ENCODE measurements around the gene RASL11A. TPM values are rescaled to one million over a fixed set of nuclear protein-coding genes. Genes with fewer than 3 reads are reported as not detected.
"Not testable (repeated sequence)": the region's sequence is repeated elsewhere in the genome, so short reads cannot be mapped to it uniquely, and the experiment has no call there.

The RASL11A gene
- total RNA-seq, 1 experiment from 2014 or later, result 36.5 TPM

- DNase-seq (ENCODE audit: low spot score), result no peak
Observed at GRCh38 chr13:27267596-27267995, 3.0 kb upstream of the RASL11A start.

- DNase-seq (ENCODE audit: low spot score), result no peak
Observed at GRCh38 chr13:27269114-27269665, 1.4 kb upstream of the RASL11A start.

DNA sequence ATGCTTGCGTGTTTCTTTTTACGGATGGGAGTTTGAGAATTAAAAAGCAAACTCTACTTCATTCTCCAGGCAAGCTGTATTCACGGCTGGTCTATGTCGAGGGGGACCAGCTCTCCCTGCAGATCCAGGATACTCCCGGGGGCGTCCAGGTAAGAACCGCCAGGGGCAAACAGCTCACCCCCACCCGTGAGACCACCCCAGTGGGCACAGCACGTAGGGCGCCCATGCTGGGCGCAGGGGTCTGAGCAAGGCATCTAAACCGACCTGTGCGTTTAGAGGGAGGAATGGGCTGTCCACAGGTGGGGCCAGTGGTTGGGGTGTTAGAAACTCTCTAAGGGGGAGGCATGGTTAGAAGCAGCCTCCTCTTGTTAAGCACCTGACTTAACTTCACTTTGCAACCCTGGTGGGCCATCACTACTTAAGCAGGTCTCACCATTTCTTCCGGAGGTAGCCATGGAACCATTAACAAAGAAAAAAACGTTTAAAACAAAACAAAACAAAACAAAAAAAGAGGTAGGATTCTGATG lies 1.0 kb downstream of the RASL11A start:
- DNase-seq (ENCODE audit: low spot score), result no peak

DNA sequence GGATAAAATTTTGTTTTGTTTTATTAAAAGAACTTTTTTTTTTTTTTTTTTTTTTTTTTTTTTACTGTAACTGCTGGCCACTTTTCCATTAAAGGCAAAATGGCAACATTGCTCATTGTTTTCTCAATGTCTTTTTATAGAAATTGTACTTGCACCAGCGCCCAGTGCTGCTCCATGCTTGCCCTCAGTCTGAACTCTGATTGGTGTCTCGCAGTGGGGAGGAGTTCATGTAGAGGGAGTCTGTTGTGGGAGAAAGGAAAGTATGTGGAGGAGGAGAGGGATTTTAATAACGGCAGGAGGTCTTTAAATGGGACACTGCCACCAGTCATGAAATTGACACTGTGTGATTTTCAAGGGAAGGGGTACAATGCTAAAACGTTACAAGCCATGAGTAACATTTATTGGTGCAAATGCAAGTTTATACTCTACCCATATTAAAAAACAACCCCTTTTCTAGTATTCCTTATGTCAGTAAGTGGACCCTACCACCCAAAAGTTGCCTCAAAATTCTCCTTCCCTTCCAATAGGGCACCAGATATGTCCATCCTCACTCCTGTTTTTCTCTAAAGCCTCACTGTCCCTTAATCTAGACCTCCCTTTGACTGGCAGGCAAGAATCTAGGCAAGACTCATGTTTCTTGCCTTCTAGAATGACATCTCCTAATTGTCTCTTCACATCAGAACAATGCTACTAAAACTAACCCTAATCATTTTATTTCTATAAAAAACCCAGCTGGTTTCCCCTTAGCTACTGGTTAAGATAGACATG lies 3.2 kb downstream of the RASL11A start:
- no peak for DNase-seq (ENCODE audit: low spot score)

DNA sequence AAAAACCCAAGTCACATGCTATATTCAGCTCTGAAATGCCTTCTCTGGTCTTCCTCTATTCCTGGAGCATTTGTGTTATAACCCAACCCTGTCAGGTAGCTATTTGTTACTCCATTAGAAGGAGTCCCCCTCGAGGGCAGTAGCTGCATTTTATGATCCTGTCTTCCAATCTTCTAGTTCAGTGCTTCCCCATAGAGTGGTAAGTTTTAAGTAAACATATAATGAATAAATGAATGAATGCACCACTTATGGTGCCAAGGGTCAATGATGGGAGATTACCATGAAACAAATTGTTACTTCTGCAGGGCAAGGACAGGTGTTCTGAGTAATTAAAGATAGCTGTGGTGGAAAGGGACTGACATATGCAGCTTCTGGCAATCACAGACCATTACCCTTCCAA lies 4.0 kb downstream of the RASL11A start:
- DNase-seq (ENCODE audit: low spot score), result no peak

- no peak for DNase-seq (ENCODE audit: low spot score)
Observed at GRCh38 chr13:27276188-27276587, 5.6 kb downstream of the RASL11A start.

DNA sequence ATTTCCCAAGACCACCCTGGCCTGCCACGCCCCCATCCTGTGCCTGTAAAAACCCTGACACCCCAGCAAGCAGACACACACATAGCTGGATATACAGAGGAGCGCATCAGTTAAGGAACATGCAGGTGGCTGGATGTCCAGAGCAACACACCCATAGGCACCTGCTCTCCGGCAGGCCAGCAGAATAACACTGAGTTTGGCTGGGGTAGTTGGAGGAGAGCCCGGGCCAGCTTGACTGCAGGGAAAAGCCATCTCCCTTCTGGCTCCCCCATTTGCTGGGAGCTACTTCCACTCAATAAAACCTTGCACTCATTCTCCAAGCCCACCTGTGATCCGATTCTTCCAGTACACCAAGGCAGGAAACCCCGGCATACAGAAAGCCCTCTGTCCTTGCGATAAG lies 8.9 kb downstream of the RASL11A start:
- DNase-seq (ENCODE audit: low spot score), result no peak

GRCh38 chr13:27280009-27280656 lies 9.5 kb downstream of the RASL11A start:
- DNase-seq (ENCODE audit: low spot score), result no peak

DNA sequence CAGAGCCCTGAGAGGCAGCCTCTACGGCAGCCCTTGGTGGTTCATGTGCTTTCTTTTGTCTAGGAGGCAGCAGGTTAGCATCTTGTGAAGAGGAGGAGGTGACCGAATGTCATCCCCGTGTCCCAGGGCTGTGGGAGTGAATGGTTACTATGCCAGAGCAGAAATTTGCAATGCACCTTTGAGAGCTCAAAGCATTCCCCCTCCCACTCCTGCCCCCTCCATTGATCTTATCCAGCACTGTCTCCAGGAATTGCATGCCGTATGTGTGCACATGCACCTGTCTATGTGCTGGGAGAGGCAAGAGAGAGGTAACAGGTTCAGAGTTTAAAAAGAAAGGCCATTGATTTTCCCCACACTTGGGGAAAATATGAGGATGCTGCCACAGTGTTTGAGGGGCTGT lies 10.2 kb downstream of the RASL11A start:
- no peak for DNase-seq (ENCODE audit: low spot score)

GRCh38 chr13:27281420-27281819 lies 10.8 kb downstream of the RASL11A start:
- no peak for DNase-seq (ENCODE audit: low spot score)

GRCh38 chr13:27283906-27284493 lies 13.4 kb downstream of the RASL11A start:
- DNase-seq (ENCODE audit: low spot score), result peak; percentile 19

DNA sequence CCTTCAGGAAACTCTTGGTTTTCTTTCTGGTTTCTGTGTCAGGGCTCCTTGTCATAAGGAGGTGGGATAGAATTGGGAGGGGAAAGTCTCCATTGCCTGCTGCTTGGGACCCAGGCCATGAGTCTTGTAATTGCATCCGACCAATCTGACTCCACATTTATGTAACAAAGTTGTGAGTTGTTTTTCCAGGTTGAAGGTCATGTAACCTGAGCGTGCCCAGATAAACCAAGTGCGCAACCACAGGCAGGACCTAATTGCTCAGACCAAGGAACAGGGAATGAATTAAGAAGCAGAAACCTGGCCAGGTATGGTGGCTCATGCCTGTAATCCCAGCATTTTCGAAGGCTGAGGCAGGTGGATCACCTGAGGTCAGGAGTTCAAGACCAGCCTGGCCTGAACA lies 17.8 kb downstream of the RASL11A start:
- no peak for DNase-seq (ENCODE audit: low spot score)

- DNase-seq (ENCODE audit: low spot score), result no peak
Observed at GRCh38 chr13:27289011-27289665, 18.5 kb downstream of the RASL11A start.

DNA sequence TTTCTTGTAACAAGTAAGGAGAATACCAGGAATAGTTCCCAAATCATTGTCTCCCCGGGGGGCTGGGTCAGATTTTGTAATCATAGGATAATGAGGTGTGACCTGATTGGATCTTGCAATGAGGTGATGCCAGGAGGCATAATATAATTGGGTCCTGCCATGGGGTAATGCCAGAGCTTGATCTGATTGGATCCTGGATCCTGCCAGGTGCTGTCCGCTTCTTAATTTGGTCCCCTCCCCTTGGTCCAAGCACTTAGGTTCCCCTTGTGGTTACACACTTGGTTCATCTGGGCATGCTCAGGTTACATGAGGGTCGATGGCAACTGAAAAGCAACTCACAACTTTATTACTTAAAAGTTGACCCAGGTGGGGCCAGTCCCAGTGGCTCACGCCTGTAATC lies 20.1 kb downstream of the RASL11A start:
- DNase-seq (ENCODE audit: low spot score), result no peak

- not testable (repeated sequence) for DNase-seq (ENCODE audit: low spot score)
Observed at GRCh38 chr13:27291967-27292366, 21.3 kb downstream of the RASL11A start.

DNA sequence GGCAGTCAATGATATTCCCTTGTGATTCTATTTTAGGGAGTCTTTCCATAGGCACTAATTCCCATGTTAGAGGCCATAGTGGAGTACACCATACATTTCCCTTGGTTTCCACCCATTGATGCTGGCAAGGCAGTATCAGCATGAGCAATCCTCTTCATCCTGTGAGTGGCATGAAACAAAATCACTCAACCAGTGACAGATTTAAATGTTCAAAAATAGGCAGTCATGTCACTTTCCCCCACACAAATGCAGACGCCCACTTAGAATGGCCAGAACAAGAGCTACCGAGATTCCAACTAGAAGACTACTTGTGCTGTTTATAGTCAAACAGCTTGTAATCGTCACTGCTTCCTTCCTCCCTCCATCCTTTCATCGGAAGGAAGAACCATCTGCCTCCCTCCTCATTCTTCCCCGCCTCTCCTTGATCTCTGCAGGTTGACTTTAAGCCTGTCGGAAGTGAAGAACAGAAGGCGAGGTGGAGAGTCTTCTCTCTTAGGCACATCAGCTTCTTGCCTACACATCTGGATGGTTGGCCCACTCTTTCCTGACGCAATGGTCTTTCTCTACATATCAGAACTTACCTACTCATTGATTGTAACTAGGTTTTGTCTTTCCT lies 22.6 kb downstream of the RASL11A start:
- no peak for DNase-seq (ENCODE audit: low spot score)

DNA sequence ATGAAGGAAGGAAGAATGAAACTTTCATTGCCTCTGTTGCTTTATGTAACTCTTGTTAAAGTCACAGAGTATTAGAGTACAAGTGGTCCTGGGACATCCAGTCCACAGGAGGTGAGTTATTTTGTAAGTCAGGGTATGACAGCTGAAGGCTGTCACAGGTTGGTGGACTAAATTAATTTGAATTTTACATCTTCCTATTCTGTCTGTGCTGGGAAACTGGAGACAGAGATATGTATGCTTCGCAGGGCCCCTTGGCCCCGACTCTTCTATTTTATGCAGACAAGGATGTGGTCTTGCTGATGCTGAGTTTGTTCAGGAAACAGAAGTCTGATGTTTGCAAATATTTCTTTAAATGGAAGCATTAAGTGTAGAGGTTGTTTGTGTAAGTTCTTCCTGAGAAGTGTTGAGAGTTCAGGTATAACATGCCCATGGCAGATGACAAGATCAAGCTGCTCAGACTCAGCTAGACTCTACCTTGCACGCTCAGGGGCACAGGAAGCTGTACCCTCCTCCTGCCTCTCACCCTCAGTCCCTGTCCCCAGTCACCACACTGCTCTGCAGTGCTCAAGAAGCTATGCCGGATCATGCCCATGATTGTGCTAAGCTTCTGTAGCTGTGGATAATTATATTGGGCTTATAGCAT lies 23.4 kb downstream of the RASL11A start:
- DNase-seq (ENCODE audit: low spot score), result no peak

DNA sequence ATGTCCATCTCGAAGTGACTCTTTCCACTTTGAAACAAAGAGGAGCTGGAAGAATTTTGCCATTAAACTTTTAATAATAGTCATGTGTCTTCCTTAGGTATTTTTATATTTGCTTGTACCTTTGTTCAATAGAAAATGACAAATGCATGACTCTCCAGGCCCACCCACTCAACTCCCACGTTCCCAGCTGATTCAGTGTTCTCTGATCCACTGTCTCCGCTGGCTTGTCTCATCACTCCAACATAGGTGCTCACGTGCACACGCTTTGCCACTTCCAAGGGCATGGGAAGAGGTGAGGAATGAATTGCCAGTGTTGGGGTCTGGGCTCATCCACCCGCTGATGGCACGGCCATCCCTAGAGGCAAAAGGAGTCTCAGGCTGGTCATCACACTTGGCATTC lies 24.5 kb downstream of the RASL11A start:
- no peak for DNase-seq (ENCODE audit: low spot score)

GRCh38 chr13:27295660-27296059 lies 25.0 kb downstream of the RASL11A start:
- DNase-seq (ENCODE audit: low spot score), result no peak

DNA sequence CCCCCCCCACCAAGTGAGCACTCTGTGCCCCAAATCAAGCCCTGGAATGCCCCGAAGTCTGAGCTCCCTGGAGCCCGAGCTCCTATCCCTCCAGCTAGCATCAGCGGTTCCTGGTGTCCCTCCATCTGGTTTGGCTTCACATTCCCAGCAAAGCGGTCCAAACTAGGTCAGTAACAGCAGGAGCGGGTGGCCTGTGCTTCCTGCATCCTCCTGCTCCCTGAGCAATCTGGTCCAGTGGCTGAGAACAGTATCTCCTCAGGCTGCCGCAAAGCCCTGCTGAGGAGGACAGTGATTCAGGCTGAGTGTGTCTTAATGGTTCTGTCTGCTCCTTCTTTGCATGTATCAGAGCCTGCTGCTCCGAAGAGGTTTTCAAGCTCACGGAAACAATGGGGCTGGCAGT lies 25.9 kb downstream of the RASL11A start:
- DNase-seq (ENCODE audit: low spot score), result no peak

DNA sequence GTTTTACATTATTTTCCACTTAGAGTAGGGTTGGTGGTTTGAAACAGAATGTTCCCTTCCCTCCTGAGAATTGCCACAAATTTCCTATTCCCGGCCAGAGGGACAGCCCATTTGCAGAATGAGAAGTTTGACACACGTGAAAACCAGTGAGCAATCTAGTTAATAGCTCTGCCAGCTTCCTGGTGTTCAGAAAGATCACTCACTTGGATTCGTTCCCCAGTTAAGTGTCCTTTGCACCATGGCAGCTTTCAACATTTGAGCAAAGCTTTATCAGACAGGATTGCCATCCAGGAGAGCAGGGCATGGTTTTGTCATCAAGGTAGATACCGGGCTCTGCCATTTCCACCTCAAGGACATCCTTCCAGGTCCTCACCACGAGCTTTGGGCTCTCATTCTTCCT lies 28.2 kb downstream of the RASL11A start:
- DNase-seq (ENCODE audit: low spot score), result no peak
